ENCODE data around the gene GPR62.
"Not testable (repeated sequence)": the region's sequence is repeated elsewhere in the genome, so short reads cannot be mapped to it uniquely, and the experiment has no call there.

The GPR62 gene

DNA sequence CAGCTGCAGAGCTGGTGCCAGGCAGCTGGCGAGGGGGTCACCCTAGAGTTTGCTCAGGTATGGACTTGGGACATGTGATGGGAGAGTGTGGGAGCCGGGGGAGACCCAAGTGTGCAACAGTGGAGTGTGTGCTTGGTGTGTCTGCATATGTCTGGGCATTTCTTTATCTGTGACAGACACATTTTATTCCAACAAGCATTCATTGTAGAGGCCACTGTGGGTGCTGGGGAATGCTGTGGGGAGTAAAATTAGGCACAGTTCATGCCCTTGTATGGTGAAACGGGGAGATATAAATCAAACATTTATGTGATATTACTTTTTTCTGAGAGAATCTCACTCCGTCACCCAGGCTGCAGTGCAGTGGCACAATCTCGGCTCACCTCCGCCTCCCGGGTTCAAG is 32.4 kb downstream of the GPR62 start:
- no peak overlapping the region for H3K4me3 ChIP-seq (ENCODE audit: low read depth, low read length)
- no peaks in the 10 kb centered on the region for H3K27me3 ChIP-seq (ENCODE audit: insufficient read depth, low read depth, severe bottlenecking)
- TF ChIP-seq, protein P1, sequence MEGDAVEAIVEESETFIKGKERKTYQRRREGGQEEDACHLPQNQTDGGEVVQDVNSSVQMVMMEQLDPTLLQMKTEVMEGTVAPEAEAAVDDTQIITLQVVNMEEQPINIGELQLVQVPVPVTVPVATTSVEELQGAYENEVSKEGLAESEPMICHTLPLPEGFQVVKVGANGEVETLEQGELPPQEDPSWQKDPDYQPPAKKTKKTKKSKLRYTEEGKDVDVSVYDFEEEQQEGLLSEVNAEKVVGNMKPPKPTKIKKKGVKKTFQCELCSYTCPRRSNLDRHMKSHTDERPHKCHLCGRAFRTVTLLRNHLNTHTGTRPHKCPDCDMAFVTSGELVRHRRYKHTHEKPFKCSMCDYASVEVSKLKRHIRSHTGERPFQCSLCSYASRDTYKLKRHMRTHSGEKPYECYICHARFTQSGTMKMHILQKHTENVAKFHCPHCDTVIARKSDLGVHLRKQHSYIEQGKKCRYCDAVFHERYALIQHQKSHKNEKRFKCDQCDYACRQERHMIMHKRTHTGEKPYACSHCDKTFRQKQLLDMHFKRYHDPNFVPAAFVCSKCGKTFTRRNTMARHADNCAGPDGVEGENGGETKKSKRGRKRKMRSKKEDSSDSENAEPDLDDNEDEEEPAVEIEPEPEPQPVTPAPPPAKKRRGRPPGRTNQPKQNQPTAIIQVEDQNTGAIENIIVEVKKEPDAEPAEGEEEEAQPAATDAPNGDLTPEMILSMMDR (IDR thresholded peaks at IDR 0.05; ENCODE audit: low read depth, low read length) = no peak
- no peak for DNase-seq
- H3K9me3 ChIP-seq (ENCODE audit: severe bottlenecking) = no peaks in the 10 kb centered on the region
- H3K27ac ChIP-seq = no peak overlapping the region
- peaks cover 22% of the 10 kb centered on the region for H3K36me3 ChIP-seq

DNA sequence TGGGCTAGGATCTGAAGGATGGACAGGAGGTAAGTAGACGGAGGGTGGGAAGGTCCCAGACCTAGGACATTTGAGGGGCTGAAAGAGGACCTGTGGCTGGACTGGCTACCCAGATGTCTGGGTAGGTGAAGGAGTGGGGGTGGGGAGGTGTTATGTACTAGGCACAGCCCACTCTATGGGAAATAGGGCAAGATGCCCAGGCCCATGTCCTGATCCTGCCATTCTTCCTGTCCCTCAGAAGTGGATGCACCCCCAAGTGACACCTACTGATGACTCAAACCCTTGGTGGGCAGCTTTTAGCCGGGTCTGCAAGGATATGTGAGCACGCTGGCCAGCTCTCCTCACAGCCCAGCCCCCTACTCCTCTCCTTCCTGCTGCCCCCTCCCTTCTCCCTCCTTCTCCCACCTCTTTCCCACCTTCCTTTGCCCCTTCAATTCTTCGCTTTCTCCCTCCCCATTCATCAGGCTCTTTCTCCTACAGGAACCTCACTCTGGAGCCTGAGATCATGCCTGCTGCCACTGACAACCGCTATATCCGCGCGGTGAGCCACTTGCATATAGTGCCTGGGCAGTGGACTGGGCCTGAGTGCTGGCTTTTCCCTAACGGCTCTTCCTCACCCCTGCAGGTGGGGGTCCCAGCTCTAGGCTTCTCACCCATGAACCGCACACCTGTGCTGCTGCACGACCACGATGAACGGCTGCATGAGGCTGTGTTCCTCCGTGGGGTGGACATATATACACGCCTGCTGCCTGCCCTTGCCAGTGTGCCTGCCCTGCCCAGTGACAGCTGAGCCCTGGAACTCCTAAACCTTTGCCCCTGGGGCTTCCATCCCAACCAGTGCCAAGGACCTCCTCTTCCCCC is 33.3 kb downstream of the GPR62 start:
- H3K27ac ChIP-seq = no peak overlapping the region
- H3K9me3 ChIP-seq (ENCODE audit: severe bottlenecking) = no peaks in the 10 kb centered on the region
- no peaks in the 10 kb centered on the region for H3K27me3 ChIP-seq (ENCODE audit: insufficient read depth, low read depth, severe bottlenecking)
- no peak overlapping the region for H3K4me3 ChIP-seq (ENCODE audit: low read depth, low read length)
- peaks cover 31% of the 10 kb centered on the region for H3K36me3 ChIP-seq
- DNase-seq = no peak
- TF ChIP-seq, protein P1 (IDR thresholded peaks at IDR 0.05; ENCODE audit: low read depth, low read length) = no peak

DNA sequence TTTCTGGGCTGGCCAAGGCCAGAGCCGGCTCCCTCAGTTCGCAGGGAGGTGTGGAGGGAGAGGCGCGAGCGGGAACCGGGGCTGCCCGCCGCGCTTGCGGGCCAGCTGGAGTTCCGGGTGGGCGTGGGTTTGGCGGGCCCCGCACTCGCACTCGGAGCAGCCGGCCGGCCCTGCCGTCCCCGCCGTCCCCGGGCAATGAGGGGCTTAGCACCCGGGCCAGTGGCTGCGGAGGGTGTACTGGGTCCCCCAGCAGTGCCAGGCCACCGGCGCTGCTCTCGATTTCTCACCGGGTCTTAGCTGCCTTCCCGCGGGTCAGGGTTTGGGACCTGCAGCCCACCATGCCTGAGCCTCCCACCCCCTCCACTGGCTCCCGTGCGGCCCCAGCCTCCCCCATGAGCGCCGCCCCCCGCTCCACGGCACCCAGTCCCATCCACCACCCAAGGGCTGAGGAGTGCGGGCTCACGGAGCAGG is 35.4 kb downstream of the GPR62 start:
- DNase-seq; H3K9me3 ChIP-seq (ENCODE audit: severe bottlenecking); H3K27ac ChIP-seq; H3K4me3 ChIP-seq (ENCODE audit: low read depth, low read length); H3K27me3 ChIP-seq (ENCODE audit: insufficient read depth, low read depth, severe bottlenecking): not testable (repeated sequence)
- peaks cover 52% of the 10 kb centered on the region for H3K36me3 ChIP-seq

DNA sequence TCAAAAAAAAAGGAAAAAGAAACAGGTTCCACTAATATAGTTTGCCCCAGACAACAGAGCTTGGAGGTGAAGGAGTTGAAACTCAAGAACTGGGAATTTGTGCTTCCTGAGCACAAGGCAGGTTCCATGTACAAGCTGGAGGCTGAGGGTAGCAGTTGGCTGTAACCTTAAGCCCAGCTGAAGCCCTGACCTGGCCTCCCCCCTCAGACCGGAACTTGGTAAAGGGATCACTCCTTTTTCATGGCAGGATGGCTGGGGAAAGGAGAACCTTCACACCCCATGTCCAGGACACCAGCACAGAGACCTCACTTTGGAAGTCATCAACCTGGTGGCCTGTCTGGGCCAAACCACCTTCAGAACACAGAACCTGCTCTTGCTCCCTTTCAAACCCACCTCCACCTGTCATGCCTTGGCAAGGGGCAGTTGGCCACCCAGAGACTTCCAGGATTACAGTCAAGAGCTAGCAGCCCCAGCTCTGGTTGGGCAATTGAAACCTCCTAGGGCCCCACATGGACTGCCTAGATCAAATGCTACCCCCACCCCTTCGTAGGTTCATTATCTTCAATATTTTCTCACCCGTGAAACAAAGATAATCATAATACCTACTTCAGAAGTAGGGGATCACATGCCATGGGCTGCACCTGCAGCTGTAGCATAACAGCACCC is 37.0 kb downstream of the GPR62 start:
- H3K9me3 ChIP-seq (ENCODE audit: severe bottlenecking) = no peaks in the 10 kb centered on the region
- no peak overlapping the region; the same call in 1 of the 2 replicates for H3K27ac ChIP-seq
- no peak overlapping the region for H3K4me3 ChIP-seq (ENCODE audit: low read depth, low read length)
- TF ChIP-seq, protein P1 (IDR thresholded peaks at IDR 0.05; ENCODE audit: low read depth, low read length) = no peak
- H3K36me3 ChIP-seq = peaks cover 53% of the 10 kb centered on the region
- H3K27me3 ChIP-seq (ENCODE audit: insufficient read depth, low read depth, severe bottlenecking) = no peaks in the 10 kb centered on the region
- no peak for DNase-seq

DNA sequence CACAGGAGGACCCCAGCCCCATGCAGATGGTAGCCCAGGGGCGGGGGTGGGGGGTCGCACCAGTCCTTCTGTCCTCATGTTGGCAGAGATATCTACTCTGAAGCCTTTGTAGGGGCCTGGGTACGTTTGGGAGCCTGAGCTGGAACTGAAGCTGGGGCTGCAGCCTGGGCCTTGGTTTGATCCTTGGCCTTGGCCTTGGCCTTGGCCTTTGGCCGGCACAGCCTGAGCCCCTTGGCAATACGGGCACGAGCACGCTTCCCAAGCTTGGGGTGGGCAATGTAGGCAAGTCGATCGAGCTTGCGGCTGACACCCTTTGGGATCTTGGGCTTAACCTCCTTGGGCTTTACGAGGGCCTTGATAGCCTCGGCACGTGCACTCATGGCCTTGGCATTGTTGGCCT is 38.5 kb downstream of the GPR62 start:
- not testable (repeated sequence) for DNase-seq; H3K27me3 ChIP-seq (ENCODE audit: insufficient read depth, low read depth, severe bottlenecking); H3K4me3 ChIP-seq (ENCODE audit: low read depth, low read length); H3K9me3 ChIP-seq (ENCODE audit: severe bottlenecking); H3K27ac ChIP-seq
- H3K36me3 ChIP-seq = peaks cover 53% of the 10 kb centered on the region

DNA sequence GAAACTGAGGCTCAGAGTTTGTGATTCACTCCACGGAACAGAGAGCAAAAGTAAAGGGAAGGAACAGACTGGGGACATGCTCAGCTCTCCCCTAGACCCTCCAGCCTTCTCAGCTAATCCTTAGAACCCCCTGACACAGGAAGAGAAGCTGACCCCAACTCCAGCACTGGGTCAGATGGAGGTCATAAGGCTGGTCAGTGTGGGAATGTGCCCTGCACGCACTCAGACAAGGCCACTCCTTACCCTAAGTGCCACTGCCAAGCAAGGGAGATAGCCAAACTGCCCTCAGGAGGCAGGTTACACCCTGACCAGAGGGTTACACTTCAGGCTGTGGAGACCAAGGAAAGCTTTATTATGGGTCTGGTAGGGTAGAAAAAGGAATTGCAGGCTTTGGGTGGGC is 39.3 kb downstream of the GPR62 start:
- Histone ChIP-seq H3K27me3 (ENCODE audit: insufficient read depth, low read depth, severe bottlenecking) (no peaks in the 10 kb centered on the region), H3K4me3 (ENCODE audit: low read depth, low read length) (peak overlapping the region; percentile 99), H3K27ac (peak overlapping the region; percentile 94; the same call in 1 of the 2 replicates), H3K36me3 (peaks cover 46% of the 10 kb centered on the region), H3K9me3 (ENCODE audit: severe bottlenecking) (no peaks in the 10 kb centered on the region)
- TF ChIP-seq, protein P1 (IDR thresholded peaks at IDR 0.05; ENCODE audit: low read depth, low read length) = no peak
- DNase-seq = no peak
